T-cell (primary cell): ENCODE measurements around the gene DPEP3. TPM values are rescaled to one million over a fixed set of nuclear protein-coding genes. Genes with fewer than 3 reads are reported as not detected.
A peak's percentile ranks its signal among the peaks of the same experiment; 100 is the strongest.

Source experiments
- ATAC-seq, 4 experiments: fragments of 200-7000 bp in 3 of 4; fragments of 150-1000 bp in 1 of 4; cut with Tn5 transposase; replicated peaks in 1 of 4; 1 replicate in 3 of 4; 2 replicates in 1 of 4; pipeline ENCODE4 v1.10.0; 2021; ENCODE audit warnings: moderate library complexity in 3 of 4, mild to moderate bottlenecking in 2 of 4, moderate number of reproducible peaks in 1 of 4
- CTCF ChIA-PET, 2 donors: fragments of 300-600 bp; sonication (Branson Sonifier 250); formaldehyde crosslinking; loops; one replicate each; lab custom pipeline; 2022; ENCODE audit warnings: antibody characterized with exemption in 2 of 2; lab: Charles Lee
- POLR2A ChIA-PET, 2 donors: fragments of 300-600 bp; sonication (Branson Sonifier 250); formaldehyde crosslinking; loops; one replicate each; lab custom pipeline; 2022; ENCODE audit warnings: antibody characterized with exemption in 2 of 2; lab: Charles Lee
- DNase-seq, 35 experiments: peaks; one replicate each; pipeline versions ENCODE4 v3.0.0 to v3.0.0-alpha.2; 2013 to 2023
- H3K27ac ChIP-seq: one replicate; pipeline ENCODE4 v1.5.1; 2013; ENCODE audit warnings: low read length
- H3K27me3 ChIP-seq, 2 experiments: replicated peaks in 1 of 2; 1 replicate in 1 of 2; 2 replicates in 1 of 2; pipeline versions ENCODE4 v1.6.1 to v1.7.0; 2013; ENCODE audit warnings: low read length in 1 of 2, mixed read lengths in 1 of 2; ENCODE audit not compliant: control insufficient read depth in 2 of 2, insufficient read depth in 2 of 2; ENCODE audit errors: extremely low read depth in 1 of 2
- H3K36me3 ChIP-seq, 2 donors: 1 replicate in 1 of 2; 2 replicates in 1 of 2; pipeline versions ENCODE4 v1.6.1 to v1.7.0; 2013; ENCODE audit warnings: low read length in 1 of 2; ENCODE audit not compliant: control insufficient read depth in 2 of 2, insufficient read depth in 1 of 2; ENCODE audit errors: extremely low read depth in 1 of 2
- H3K4me1 ChIP-seq, 2 experiments: 1 replicate in 1 of 2; 2 replicates in 1 of 2; pipeline versions ENCODE4 v1.6.1 to v1.7.0; 2013; ENCODE audit warnings: low read length in 2 of 2, mixed read lengths in 1 of 2; ENCODE audit not compliant: insufficient read depth in 2 of 2, control insufficient read depth in 1 of 2; ENCODE audit errors: extremely low read depth in 1 of 2
- H3K4me3 ChIP-seq, 2 donors: 1 replicate in 1 of 2; 2 replicates in 1 of 2; pipeline versions ENCODE4 v1.5.1 to v1.7.0; 2013; ENCODE audit warnings: mild to moderate bottlenecking in 2 of 2, low read length in 1 of 2, moderate library complexity in 1 of 2; ENCODE audit not compliant: control insufficient read depth in 1 of 2; ENCODE audit errors: extremely low read depth in 1 of 2
- H3K9me3 ChIP-seq: 2 replicates; pipeline ENCODE4 v1.7.0; 2013
- H3K27ac Mint-ChIP-seq, 2 donors: one replicate each; pipeline ENCODE4 v1.8.0; 2020 to 2021; ENCODE audit warnings: mild to moderate bottlenecking in 2 of 2, mixed read lengths in 2 of 2
- H3K27me3 Mint-ChIP-seq, 2 donors: one replicate each; pipeline ENCODE4 v1.8.0; 2021 to 2022; ENCODE audit warnings: mixed read lengths in 2 of 2
- H3K36me3 Mint-ChIP-seq: one replicate; pipeline ENCODE4 v1.8.0; 2021; ENCODE audit warnings: mixed read lengths
- H3K4me1 Mint-ChIP-seq, 3 donors: one replicate each; pipeline ENCODE4 v1.8.0; 2020 to 2022; ENCODE audit warnings: mixed read lengths in 3 of 3, mild to moderate bottlenecking in 1 of 3
- H3K4me3 Mint-ChIP-seq, 3 donors: one replicate each; pipeline ENCODE4 v1.8.0; 2020 to 2022; ENCODE audit warnings: mild to moderate bottlenecking in 3 of 3, mixed read lengths in 3 of 3, moderate library complexity in 3 of 3
- H3K9me3 Mint-ChIP-seq, 3 donors: one replicate each; pipeline ENCODE4 v1.8.0; 2020 to 2022; ENCODE audit warnings: mixed read lengths in 3 of 3
- WGBS: methylation state at CpG from one replicate; pipeline ENCODE4 v1.1.5; 2013; ENCODE audit warnings: missing lambda C conversion rate; ENCODE audit not compliant: insufficient coverage; 5-methylcytosine and 5-hydroxymethylcytosine counted together
- total RNA-seq, 35 experiments: library from RNA in 6 of 35; stranded (reverse) in 6 of 35; fragments of 120-200 nt in 1 of 35; gene quantifications; one replicate each; pipeline versions ENCODE4 v1.2.1 to v1.2.4 and lab custom pipeline; 2013 to 2026

DPEP3 gene
- total RNA-seq, 5 donors from 2014 or later (not counting 1 experiment from before 2014, with no cell fraction given), result 0.48 to 1.5 (median 1.1) TPM

GRCh38 chr16:67930191-67930590 lies 50.1 kb downstream of the DPEP3 start:
- peaks cover 0 to 21% of the 10 kb centered on the region in 2 experiments for H3K4me1 ChIP-seq
- Mint-ChIP-seq H3K4me1 (peaks cover 15 to 28% (median 20%) of the 10 kb centered on the region in 3 donors), H3K27me3 (no peaks in the 10 kb centered on the region), H3K36me3 (peaks cover 17% of the 10 kb centered on the region), H3K9me3 (no peaks in the 10 kb centered on the region), H3K27ac (no peak overlapping the region), H3K4me3 (no peak overlapping the region)
- ChIA-PET CTCF (no interaction called here), POLR2A (interaction anchor here (0.6 kb wide), 2 partner anchors 23 to 410 kb away, joined by 4 to 7 read pairs; no protein-coding TSS in a partner anchor)
- H3K27ac ChIP-seq, result no peak overlapping the region
- 90% methylated on average over 11 of the region's 14 CpGs for WGBS
- H3K4me3 ChIP-seq, result no peak overlapping the region
- no peak for DNase-seq
- no peaks in the 10 kb centered on the region for H3K27me3 ChIP-seq
- H3K9me3 ChIP-seq, result no peaks in the 10 kb centered on the region
- no peak for ATAC-seq
- peaks cover 22 to 79% of the 10 kb centered on the region in 2 donors for H3K36me3 ChIP-seq

GRCh38 chr16:67928561-67929364 lies 51.5 kb downstream of the DPEP3 start:
- peak; percentile 49 to 82 (median 66) for DNase-seq
- peaks cover 7% of the 10 kb centered on the region for H3K36me3 Mint-ChIP-seq
- ChIA-PET CTCF (interaction anchor here (0.5 to 1.3 kb wide), 5 partner anchors 9 to 407 kb away, joined by 3 to 5 read pairs (median 3); partner anchors contain the start of genes RANBP10 (in 1 of the 2) and TSNAXIP1 (in 1 of the 2)), POLR2A (interaction anchor here in 1 of 2 donors (0.5 kb wide), 1 partner anchor 215 kb away, joined by 3 read pairs; no protein-coding TSS in a partner anchor)
- Histone ChIP-seq H3K36me3 (peaks cover 23 to 71% of the 10 kb centered on the region in 2 donors), H3K4me1 (peaks cover 0 to 9% of the 10 kb centered on the region in 2 experiments), H3K27me3 (no peaks in the 10 kb centered on the region), H3K9me3 (no peaks in the 10 kb centered on the region), H3K27ac (peak overlapping the region; percentile 24), H3K4me3 (no peak overlapping the region)
- peak; percentile 74 to 87 (median 82) for ATAC-seq
- peaks cover 2 to 14% (median 11%) of the 10 kb centered on the region in 3 donors for H3K4me1 Mint-ChIP-seq
- H3K4me3 Mint-ChIP-seq, result no peak overlapping the region
- no peaks in the 10 kb centered on the region for H3K9me3 Mint-ChIP-seq
- WGBS, result 59% methylated on average over 5 of the region's 16 CpGs
- peak overlapping the region; percentile 27 to 58 for H3K27ac Mint-ChIP-seq
- H3K27me3 Mint-ChIP-seq, result no peaks in the 10 kb centered on the region

GRCh38 chr16:67928147-67928546 lies 52.2 kb downstream of the DPEP3 start:
- H3K9me3 ChIP-seq, result no peaks in the 10 kb centered on the region
- H3K27me3 ChIP-seq, result no peaks in the 10 kb centered on the region
- Mint-ChIP-seq H3K4me1 (peaks cover 0 to 12% (median 8%) of the 10 kb centered on the region in 3 donors), H3K9me3 (no peaks in the 10 kb centered on the region), H3K4me3 (no peak overlapping the region), H3K27ac (peak overlapping the region in 1 of 2 donors; percentile 73), H3K36me3 (peaks cover 5% of the 10 kb centered on the region), H3K27me3 (no peaks in the 10 kb centered on the region)
- ChIA-PET POLR2A (interaction anchor here in 1 of 2 donors (0.5 kb wide), 1 partner anchor 216 kb away, joined by 3 read pairs; no protein-coding TSS in a partner anchor), CTCF (interaction anchor here (0.5 to 1.3 kb wide), 4 partner anchors 10 to 407 kb away, joined by 3 to 5 read pairs (median 4); no protein-coding TSS in a partner anchor)
- ATAC-seq, result no peak
- H3K4me1 ChIP-seq, result peaks cover 0 to 9% of the 10 kb centered on the region in 2 experiments
- WGBS, result 71% methylated on average over 2 of the region's 7 CpGs
- no peak overlapping the region for H3K27ac ChIP-seq
- no peak overlapping the region for H3K4me3 ChIP-seq
- no peak for DNase-seq
- H3K36me3 ChIP-seq, result peaks cover 21 to 73% of the 10 kb centered on the region in 2 donors

- peaks cover 3% of the 10 kb centered on the region for H3K36me3 Mint-ChIP-seq
- no peak overlapping the region for H3K4me3 Mint-ChIP-seq
- DNase-seq, result no peak
- 93% methylated on average over 20 of the region's 22 CpGs for WGBS
- H3K9me3 ChIP-seq, result no peaks in the 10 kb centered on the region
- H3K4me3 ChIP-seq, result no peak overlapping the region
- no peak for ATAC-seq
- H3K36me3 ChIP-seq, result peaks cover 21 to 74% of the 10 kb centered on the region in 2 donors
- CTCF ChIA-PET, result interaction anchor here in 1 of 2 donors (0.6 to 1.0 kb wide), 3 partner anchors 17 to 44 kb away, joined by 3 to 6 read pairs (median 3); no protein-coding TSS in a partner anchor
- no peaks in the 10 kb centered on the region for H3K27me3 ChIP-seq
- H3K27me3 Mint-ChIP-seq, result no peaks in the 10 kb centered on the region
- no peaks in the 10 kb centered on the region for H3K9me3 Mint-ChIP-seq
- H3K4me1 ChIP-seq, result peaks cover 0 to 9% of the 10 kb centered on the region in 2 experiments
- H3K27ac ChIP-seq, result no peak overlapping the region
- no peak overlapping the region for H3K27ac Mint-ChIP-seq
- H3K4me1 Mint-ChIP-seq, result peaks cover under 1 to 16% (median 8%) of the 10 kb centered on the region in 3 donors
- POLR2A ChIA-PET, result interaction anchor here in 1 of 2 donors (1.2 kb wide), 1 partner anchor 130 kb away, joined by 3 read pairs; no protein-coding TSS in a partner anchor
Observed at GRCh38 chr16:67927131-67927941, 53.0 kb downstream of the DPEP3 start.

GRCh38 chr16:67926181-67926750 lies 54.0 kb downstream of the DPEP3 start:
- Mint-ChIP-seq H3K36me3 (no peaks in the 10 kb centered on the region), H3K4me1 (peaks cover 7 to 20% (median 8%) of the 10 kb centered on the region in 3 donors), H3K27ac (peak overlapping the region; percentile 55 to 61), H3K9me3 (no peaks in the 10 kb centered on the region), H3K27me3 (no peaks in the 10 kb centered on the region), H3K4me3 (no peak overlapping the region)
- no peaks in the 10 kb centered on the region for H3K9me3 ChIP-seq
- H3K27ac ChIP-seq, result no peak overlapping the region
- 80% methylated on average over 13 of the region's 13 CpGs for WGBS
- H3K27me3 ChIP-seq, result no peaks in the 10 kb centered on the region
- ATAC-seq (no peak), DNase-seq (no peak)
- POLR2A ChIA-PET, result interaction anchor here in 1 of 2 donors (1.2 kb wide), 1 partner anchor 129 kb away, joined by 3 read pairs; no protein-coding TSS in a partner anchor
- CTCF ChIA-PET, result interaction anchor here in 1 of 2 donors (0.7 kb wide), 1 partner anchor 12 kb away, joined by 6 read pairs; no protein-coding TSS in a partner anchor
- H3K4me1 ChIP-seq, result peaks cover 0 to 9% of the 10 kb centered on the region in 2 experiments
- no peak overlapping the region for H3K4me3 ChIP-seq
- H3K36me3 ChIP-seq, result peaks cover 20 to 65% of the 10 kb centered on the region in 2 donors
